Gastrocnemius medialis (tissue), 4 donors: ENCODE measurements around the gene PLA2G6. TPM values are rescaled to one million over a fixed set of nuclear protein-coding genes. Genes with fewer than 3 reads are reported as not detected.

ENCODE experiments used
- ATAC-seq, 2 donors: fragments of 150-250 bp; one replicate each; pipeline ENCODE4 v1.9.1; 2016
- DNase-seq, 2 donors: peaks; one replicate each; pipeline ENCODE4 v3.0.0-alpha.2; 2019
- H3K27ac ChIP-seq, 4 donors: fragments of 200-600 bp; sonication (generic); 1 replicate in 1 of 4; 2 replicates in 3 of 4; pipeline ENCODE4 v1.5.1; 2016 to 2018; ENCODE audit warnings: mild to moderate bottlenecking in 2 of 4, moderate library complexity in 1 of 4
- H3K27me3 ChIP-seq, 3 donors: fragments of 200-600 bp; sonication (generic) in 2 of 3; 1 replicate in 1 of 3; 2 replicates in 2 of 3; pipeline versions ENCODE4 v1.5.1 to v1.6.0; 2016 to 2019; ENCODE audit warnings: mild to moderate bottlenecking in 1 of 3, moderate library complexity in 1 of 3
- H3K36me3 ChIP-seq, 2 donors: fragments of 200-600 bp; sonication (generic) in 1 of 2; one replicate each; pipeline ENCODE4 v1.5.1; 2017 to 2018
- H3K4me1 ChIP-seq, 2 donors: fragments of 200-600 bp; sonication (generic) in 1 of 2; one replicate each; pipeline ENCODE4 v1.5.1; 2016 to 2017; ENCODE audit warnings: mild to moderate bottlenecking in 2 of 2
- H3K4me3 ChIP-seq, 4 donors: fragments of 200-600 bp; sonication (generic) in 3 of 4; 1 replicate in 1 of 4; 2 replicates in 3 of 4; pipeline ENCODE4 v1.5.1; 2016 to 2019; ENCODE audit warnings: mild to moderate bottlenecking in 2 of 4
- H3K9me3 ChIP-seq, 3 donors: fragments of 200-600 bp; sonication (generic) in 2 of 3; 1 replicate in 1 of 3; 2 replicates in 2 of 3; pipeline ENCODE4 v1.5.1; 2016 to 2019
- CTCF ChIP-seq, 5 experiments: fragments of 450-650 bp in 3 of 5; fragments of 200-600 bp in 2 of 5; sonication (generic) in 2 of 5; IDR thresholded peaks in 4 of 5; conservative IDR thresholded peaks in 1 of 5; 1 replicate in 4 of 5; 2 replicates in 1 of 5; pipeline ENCODE4 v1.5.1; 2016 to 2019; ENCODE audit warnings: antibody characterized with exemption in 5 of 5, mild to moderate bottlenecking in 3 of 5, moderate library complexity in 3 of 5
- POLR2A ChIP-seq, 2 donors: fragments of 450-650 bp; IDR thresholded peaks; one replicate each; pipeline ENCODE4 v1.6.1; 2017; ENCODE audit warnings: antibody characterized with exemption in 2 of 2, mild to moderate bottlenecking in 2 of 2, moderate library complexity in 2 of 2
- in situ Hi-C, 4 donors: fragments of 200-750 bp; cut with MboI; loops; one replicate each; pipeline versions ENCODE4 v1.15.0 to v1.8.0; 2017; ENCODE audit warnings: low sequenced_read_pairs in 4 of 4
- intact Hi-C: fragments of 100-400 bp; cut with DNase I; formaldehyde crosslinking; loops from one replicate; pipeline ENCODE4 v1.15.1; 2023; ENCODE audit warnings: low total_unique reads
- total RNA-seq, 4 donors: library from RNA; depleted of rRNA; stranded (reverse); fragments of >200 nt; gene quantifications; one replicate each; pipeline versions ENCODE4 v1.1.0 to v1.2.3, GENCODE V29; 2016

The PLA2G6 gene
- total RNA-seq, 4 donors from 2014 or later, result 9.1 to 19.5 (median 12.1) TPM

GRCh38 chr22:38193580-38193979, 11.9 kb upstream of the PLA2G6 start:
- H3K36me3 ChIP-seq, result no peaks in the 10 kb centered on the region
- no peaks in the 10 kb centered on the region for H3K27me3 ChIP-seq
- in situ Hi-C loops (no loop called here), intact Hi-C loops (no loop called here)
- ATAC-seq (peak in 1 of 2 donors; percentile 31), DNase-seq (no peak)
- no peak overlapping the region for H3K4me3 ChIP-seq
- TF ChIP-seq CTCF (IDR thresholded peaks at IDR 0.05 in 4 of 5, conservative IDR thresholded peaks at IDR 0.05 in 1 of 5), result no peak
- TF ChIP-seq POLR2A (IDR thresholded peaks at IDR 0.05), result no peak
- H3K27ac ChIP-seq, result peak overlapping the region in 1 of 4 donors; percentile 67
- no peaks in the 10 kb centered on the region for H3K9me3 ChIP-seq
- peaks cover 6 to 19% of the 10 kb centered on the region in 2 donors for H3K4me1 ChIP-seq

- intact Hi-C loops (loop anchor here (1.0 kb wide), 1 partner anchor 16 kb away; no protein-coding TSS in a partner anchor), in situ Hi-C loops (no loop called here)
- Histone ChIP-seq H3K27me3 (no peaks in the 10 kb centered on the region), H3K36me3 (no peaks in the 10 kb centered on the region), H3K9me3 (no peaks in the 10 kb centered on the region), H3K4me1 (peaks cover 11 to 25% of the 10 kb centered on the region in 2 donors), H3K27ac (peak overlapping the region; percentile 5 to 75 (median 44)), H3K4me3 (no peak overlapping the region)
- TF ChIP-seq POLR2A (IDR thresholded peaks at IDR 0.05) (peak; percentile 29 to 46), CTCF (IDR thresholded peaks at IDR 0.05 in 4 of 5, conservative IDR thresholded peaks at IDR 0.05 in 1 of 5) (no peak)
- ATAC-seq (peak; percentile 49 to 83), DNase-seq (peak in 1 of 2 donors; percentile 70)
Observed at GRCh38 chr22:38192475-38192863, 10.8 kb upstream of the PLA2G6 start.

GRCh38 chr22:38191731-38192474, 10.3 kb upstream of the PLA2G6 start:
- ATAC-seq, result no peak

GRCh38 chr22:38191055-38191454, 9.4 kb upstream of the PLA2G6 start:
- no peaks in the 10 kb centered on the region for H3K36me3 ChIP-seq
- intact Hi-C loops, result no loop called here
- no peak overlapping the region for H3K27ac ChIP-seq
- DNase-seq (no peak), ATAC-seq (no peak)
- H3K9me3 ChIP-seq, result no peaks in the 10 kb centered on the region
- H3K4me1 ChIP-seq, result peaks cover 23 to 36% of the 10 kb centered on the region in 2 donors
- no peaks in the 10 kb centered on the region for H3K27me3 ChIP-seq
- no peak overlapping the region for H3K4me3 ChIP-seq
- TF ChIP-seq POLR2A (IDR thresholded peaks at IDR 0.05) (no peak), CTCF (IDR thresholded peaks at IDR 0.05 in 4 of 5, conservative IDR thresholded peaks at IDR 0.05 in 1 of 5) (no peak)
- in situ Hi-C loops, result no loop called here

More at GRCh38 chr22:38191731-38192474, 10.3 kb upstream of the PLA2G6 start:
- peaks cover 16 to 31% of the 10 kb centered on the region in 2 donors for H3K4me1 ChIP-seq
- peak overlapping the region in 3 of 4 donors; percentile 20 to 75 (median 67) for H3K27ac ChIP-seq
- no peaks in the 10 kb centered on the region for H3K36me3 ChIP-seq
- DNase-seq, result no peak
- intact Hi-C loops, result loop anchor here (1.0 kb wide), 1 partner anchor 16 kb away; no protein-coding TSS in a partner anchor
- no peaks in the 10 kb centered on the region for H3K27me3 ChIP-seq
- H3K9me3 ChIP-seq, result no peaks in the 10 kb centered on the region
- in situ Hi-C loops, result no loop called here
- TF ChIP-seq POLR2A (IDR thresholded peaks at IDR 0.05), result no peak
- TF ChIP-seq CTCF (IDR thresholded peaks at IDR 0.05 in 4 of 5, conservative IDR thresholded peaks at IDR 0.05 in 1 of 5), result no peak
- H3K4me3 ChIP-seq, result no peak overlapping the region
